ENCODE results near the gene TRA2A.
A peak's percentile ranks its signal among the peaks of the same experiment; 100 is the strongest.

- peak in 1 of 4 experiments; percentile 7 for TF ChIP-seq CTCF (IDR thresholded peaks at IDR 0.05)
- TF ChIP-seq POLR2A (IDR thresholded peaks at IDR 0.05) = no peak
Measured at GRCh38 chr7:23530405-23530804, 1.4 kb downstream of the TRA2A start.

All from prostate gland (tissue), 2 donors.